Renal pelvis (tissue), 4 donors: Measurements from ENCODE around the gene KIF26B. TPM values are rescaled to one million over a fixed set of nuclear protein-coding genes. Genes with fewer than 3 reads are reported as not detected.

Source experiments
- DNase-seq: peaks from one replicate; pipeline ENCODE4 v3.0.0-alpha.2; 2013
- polyA plus RNA-seq, 3 donors: library from polyadenylated mRNA; unstranded; fragments of 120-200 nt; gene quantifications; one replicate each; pipeline ENCODE4 v1.2.1, GENCODE V29; 2013; ENCODE audit not compliant: insufficient read length in 3 of 3

Gene KIF26B
- polyA plus RNA-seq, 3 donors, result 29.9 to 39.3 (median 34.1) TPM

DNA sequence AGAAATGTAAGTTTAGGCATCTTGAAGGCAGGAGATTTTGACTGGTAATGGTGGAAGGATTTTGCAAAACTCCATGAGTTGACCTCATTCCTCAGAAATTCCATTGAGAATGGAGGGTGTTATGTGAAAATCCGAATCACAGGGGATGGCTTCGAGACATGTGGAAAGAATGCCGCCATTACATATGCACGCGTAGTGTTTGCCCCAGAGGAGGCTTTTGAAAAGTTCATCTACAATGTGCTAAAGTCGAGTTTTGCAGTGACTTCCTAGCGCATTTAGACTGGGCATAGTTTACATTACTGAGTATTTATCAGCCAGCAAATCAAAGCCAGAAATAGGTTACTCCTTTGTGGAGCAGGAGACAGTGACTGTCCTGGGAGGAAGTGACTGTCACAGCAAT, 307.4 kb downstream of the KIF26B start:
- no peak for DNase-seq

DNA sequence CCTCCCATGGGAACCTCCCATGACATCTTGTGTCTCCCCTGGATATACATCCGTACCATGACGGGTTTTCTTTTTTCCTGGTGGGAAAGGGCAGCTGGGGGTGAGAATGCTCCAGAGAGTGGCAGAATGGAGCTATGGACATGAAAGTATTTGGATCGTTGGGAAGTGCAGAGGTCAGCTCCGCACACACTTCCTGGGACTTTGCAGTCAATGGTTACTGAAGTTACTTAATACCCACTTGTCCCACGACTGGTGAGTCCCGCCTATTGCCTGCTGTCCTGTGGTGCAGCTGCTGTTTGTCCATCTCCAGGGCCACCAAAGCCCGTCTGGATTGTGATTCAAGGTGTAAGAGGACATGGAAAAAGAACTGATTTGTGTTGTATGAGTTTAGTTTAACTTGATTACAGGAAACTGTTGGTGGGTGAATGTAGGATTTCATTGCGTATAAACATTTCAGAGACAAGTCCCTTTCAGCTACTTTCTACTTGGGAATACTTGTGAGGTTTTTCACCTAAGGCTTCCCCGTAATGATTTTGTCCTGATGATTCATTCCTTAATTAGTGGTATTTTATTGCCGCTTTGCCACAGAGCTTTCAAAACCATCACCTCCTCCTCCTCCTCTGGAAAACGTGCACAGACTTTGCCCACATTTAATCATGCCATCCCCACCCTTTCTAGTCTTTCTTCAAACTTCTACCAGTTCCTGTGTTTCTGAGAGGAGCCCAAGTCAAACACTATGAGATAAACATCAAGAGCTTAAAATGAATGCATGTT, 308.8 kb downstream of the KIF26B start:
- DNase-seq, result no peak

DNA sequence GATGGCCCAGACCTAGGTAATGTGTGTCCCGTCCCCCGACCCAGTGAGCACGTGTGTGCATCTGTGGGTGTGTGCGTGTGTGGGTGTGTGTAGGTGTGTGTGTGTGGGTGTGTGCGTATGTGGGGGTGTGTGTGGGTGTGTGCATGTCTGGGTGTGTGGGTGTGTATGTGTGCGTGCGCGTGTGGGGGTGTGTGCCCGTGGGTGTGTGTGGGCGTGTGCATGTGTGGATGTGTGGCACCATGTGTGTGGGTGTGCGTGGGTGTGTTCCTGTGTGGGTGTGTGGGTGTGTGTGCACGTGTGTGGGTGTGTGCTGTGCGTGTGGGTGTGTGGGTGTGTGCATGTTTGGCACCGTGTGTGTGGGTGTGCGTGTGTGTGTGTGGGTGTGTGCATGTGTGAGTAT, 309.5 kb downstream of the KIF26B start:
- DNase-seq, result no peak

DNA sequence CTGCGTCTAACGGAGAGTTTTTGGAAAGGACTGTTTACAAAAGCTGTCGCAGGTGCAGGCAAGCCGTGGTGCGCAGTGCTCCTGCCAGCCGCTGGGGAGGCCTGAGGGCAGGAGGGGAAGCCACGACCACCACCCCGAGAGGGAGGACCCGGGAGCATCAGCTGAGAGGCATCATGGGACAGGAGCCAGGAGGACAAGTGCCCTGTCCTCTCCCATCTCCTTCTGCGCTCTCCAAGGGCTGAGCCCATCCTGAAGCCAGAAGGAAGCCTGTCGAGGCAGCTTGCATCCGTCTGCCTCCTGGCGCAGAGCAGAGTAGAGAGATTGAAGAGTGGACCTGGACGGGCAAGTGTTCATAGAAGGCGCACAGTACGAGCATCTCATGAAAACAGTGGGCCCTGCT, 310.9 kb downstream of the KIF26B start:
- no peak for DNase-seq

DNA sequence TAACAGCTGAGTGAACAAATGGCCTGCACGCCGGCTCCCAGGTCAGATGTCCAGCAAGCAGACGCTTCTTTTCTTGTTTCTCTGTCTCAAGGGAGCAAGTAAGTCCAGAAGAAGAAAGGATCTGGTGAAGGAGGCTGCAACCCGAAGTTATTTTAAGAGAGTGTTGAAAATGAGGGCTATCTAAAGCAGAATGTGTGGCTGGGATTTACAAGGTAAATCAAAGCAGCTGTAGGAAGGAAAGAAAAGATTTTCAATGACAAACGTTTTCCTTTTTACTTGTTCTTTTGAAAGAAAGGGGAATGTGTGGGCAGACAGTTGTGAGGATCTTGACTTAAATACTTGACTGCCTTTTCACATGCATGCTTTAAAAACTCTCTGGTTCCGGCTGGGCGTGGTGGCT, 311.5 kb downstream of the KIF26B start:
- DNase-seq, result no peak

DNA sequence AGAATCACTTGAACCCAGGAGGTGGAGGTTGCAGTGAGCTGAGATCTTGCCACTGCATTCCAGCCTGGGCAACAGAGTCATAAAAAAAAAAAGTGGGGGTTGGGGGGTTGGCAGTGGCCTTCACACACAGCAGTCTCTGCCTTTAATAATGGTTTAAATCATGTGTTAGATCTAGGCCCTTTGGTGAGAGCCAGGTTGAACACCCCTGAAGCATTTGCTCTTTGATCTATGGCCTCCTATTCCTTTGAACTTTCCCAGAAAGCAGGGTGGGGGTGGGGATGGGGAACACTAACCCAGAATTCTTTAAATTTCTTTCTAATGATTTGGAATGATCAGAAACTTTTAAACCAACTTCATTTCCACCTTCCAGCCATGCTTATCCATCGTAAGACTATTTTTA, 313.0 kb downstream of the KIF26B start:
- DNase-seq, result no peak

DNA sequence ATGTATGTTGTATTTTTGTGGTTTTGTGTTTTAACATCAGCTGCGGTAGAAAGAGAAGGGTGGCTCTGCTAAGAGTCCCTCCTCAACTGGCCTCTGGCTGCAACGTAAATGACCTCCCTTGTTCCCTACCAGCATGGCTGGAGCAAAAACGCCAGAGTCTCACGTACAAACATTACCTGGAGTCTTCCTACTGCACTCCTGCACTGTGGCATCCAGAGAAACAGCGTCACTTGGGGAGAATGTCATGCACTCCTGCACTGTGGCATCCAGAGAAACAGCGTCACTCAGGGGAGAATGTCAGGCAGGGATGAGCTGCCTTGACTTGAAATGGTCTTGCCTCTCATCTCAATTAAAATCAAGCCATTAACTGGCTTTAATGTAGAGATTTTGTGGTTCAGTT, 314.2 kb downstream of the KIF26B start:
- no peak for DNase-seq

DNA sequence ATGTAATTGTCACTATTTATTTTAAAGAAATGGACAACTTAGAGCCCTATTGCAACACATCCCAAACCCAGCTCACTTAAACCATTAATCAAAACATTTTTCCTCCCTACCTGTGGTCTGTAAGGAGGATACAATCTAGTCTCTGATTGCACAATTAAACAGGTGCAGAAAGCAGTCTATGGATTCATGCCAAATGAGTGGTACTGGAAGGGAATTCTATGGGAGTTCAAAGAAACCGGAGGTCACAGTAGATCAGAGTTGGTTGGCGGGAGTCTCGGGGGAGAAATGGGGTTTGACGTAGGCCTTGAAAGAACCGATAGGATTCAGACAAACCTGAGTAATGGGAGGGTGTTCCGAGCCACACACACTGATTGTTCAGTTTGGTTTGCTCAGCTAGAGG, 314.9 kb downstream of the KIF26B start:
- no peak for DNase-seq

DNA sequence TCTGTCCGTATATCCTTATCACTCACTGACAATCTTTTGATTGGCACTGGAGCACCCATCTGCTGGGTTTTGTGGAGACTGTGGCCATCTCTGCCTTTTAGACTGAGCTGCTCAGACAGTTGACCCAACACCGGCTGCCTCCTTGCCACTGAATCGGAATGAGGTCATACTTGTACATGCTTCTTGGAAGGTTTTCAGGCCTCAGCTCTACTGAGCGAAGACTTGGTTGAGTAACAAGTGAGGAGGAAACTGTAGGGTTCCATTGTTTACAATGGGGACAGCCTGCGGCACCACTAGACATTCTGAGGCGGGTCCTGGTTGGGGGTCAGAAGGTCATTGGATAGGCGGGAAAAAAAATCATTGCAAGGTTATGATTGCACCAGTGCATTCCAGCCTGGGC, 320.3 kb downstream of the KIF26B start:
- no peak for DNase-seq

DNA sequence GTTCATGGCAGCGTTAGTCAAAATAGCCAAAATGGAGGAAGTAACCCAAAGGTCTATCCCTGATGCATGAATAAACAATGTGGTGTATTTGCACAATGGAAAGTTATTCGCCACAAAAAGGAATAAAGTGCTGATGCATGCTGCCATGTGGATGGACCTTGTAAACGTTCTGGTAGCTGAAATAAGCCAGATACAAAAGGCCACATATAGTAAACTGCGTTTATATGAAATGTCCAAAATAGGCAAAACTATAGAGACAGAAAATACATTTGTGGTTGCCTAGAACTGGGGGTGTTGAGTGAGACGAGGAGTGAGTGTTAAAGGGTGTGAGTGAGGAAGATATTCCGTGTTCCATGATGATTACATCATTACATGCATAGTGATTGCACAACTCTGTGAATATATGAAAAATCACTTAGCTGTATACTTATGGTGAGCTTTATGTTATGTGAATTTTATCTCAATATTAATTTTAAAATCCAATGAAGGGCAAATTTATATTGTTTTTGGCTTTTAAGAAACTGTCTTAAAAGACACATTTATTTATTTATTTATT, 321.3 kb downstream of the KIF26B start:
- DNase-seq, result no peak

DNA sequence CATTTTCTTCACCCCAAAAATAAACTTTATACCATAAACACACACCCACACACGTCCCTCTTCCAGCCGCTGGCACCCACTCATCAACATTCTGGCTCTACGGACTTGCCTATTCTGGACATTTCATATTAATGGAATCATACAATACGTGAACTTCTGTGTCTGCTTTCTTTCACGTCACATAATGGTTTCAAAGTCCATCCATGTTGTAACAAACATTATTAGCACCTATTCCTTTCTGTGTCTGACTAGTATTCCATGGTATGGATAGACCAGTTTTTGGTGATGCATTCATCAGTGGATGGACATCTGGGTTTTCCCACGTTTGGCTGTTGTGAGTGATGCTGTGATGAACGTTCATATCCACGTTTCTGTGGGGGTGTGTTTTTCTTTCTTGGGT, 323.2 kb downstream of the KIF26B start:
- DNase-seq, result no peak

DNA sequence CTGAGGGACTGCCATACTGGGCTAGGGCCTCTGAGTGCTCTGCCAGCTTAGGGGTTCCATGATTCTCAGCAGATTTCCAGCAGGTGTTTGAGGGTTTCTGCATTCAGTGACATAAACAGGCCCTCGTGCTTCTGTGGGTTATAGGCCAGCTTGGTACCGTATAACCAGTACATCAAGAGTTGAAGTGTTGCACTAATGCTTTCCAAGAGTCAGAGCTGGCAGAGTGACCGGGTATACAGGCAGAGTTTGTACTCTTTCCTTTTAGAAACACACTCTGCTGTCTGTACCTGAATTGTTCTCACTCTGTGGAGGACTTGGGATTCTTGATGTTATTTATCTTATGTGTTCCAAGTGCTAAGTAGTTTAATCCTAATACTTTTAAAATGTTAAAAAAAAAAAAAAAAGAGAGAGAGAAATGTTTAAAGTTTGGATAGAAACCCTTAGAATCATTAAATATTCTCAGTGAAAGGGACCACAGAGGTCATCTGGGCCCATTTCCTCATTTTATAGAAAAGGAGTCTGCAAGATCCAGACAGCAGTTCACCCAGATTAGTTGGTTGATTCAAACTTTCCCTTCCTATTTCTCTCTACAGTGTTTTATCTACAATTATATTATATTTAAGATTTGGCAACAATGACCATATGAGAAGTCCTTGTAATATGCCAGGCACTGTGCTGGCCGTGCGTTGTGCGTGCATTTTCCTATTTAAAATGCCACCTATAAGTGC, 325.8 kb downstream of the KIF26B start:
- no peak for DNase-seq

DNA sequence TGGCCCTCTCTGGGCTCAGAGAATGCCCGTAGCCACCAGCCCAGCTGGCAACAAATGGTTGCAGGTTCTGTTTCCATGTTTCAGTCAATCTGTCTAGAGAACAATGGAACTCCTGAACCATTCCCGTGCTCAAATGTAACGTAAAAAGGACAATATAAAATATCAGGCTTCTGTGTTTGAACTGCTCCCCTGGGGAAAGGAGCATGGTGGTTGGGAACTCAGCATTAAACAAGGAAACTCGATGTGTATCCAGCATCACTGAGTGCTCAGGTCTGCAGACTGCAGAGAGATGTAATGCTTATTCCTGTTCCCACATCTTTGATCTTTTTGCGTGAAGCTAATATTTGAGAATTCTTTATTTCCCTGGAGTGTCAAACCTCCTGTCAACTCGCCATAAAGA, 326.5 kb downstream of the KIF26B start:
- no peak for DNase-seq

DNA sequence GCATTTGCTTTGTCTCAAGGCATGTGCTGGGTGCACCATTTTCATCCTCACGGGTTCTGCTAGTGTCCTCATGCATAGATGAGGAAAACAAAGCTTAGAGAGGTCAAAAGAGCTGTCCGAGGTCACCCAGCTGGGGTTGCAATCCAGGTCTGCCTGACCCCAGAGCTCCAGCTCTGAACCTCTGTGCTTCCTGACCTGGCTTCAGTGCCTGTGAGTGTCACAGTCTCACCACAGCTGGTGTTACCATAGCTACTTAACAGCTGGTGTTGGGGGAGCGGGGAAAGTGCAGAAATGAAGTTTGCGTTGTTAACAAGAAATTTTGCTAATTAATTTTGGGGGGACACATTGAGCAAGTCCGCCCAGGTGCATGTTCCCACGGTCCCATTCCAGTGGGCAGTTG, 328.5 kb downstream of the KIF26B start:
- DNase-seq, result no peak

DNA sequence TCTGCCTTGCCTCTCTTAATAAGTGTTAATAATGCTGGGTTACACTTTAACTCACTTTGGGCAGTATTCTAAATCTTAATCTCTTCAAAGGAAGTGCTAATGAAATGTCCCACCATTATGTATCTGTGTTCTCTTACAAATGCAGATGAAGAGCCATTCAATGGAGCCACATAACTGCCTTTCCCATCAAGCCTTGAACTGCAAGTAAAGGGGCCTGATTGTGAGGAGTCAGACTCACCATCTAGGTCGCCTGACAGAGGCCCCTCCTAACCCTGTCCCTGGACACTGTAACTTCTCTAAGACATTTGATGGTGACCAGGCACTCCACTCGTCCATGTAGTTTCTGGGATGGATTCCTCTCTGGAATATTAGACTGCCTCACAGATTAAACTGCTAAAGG, 329.4 kb downstream of the KIF26B start:
- no peak for DNase-seq

DNA sequence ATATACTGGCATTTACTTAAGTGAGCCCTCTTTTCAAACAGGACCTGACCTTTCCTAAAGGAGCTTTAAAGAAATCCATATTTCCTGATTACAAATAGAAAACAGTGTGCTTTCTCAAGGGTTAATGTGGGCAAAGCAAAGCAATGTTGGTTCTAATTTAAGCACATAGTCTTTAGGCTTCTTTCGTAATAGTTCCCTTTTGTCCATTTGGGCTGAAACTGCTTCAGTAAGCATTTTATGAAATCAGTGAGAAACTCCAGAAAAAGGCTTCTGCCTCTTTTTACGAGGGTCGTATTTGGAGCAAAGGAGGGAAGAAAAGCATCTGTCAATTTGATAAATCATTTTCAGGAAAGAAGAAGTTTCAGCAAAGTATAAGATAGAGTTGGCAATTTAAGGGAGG, 331.2 kb downstream of the KIF26B start:
- DNase-seq, result no peak

DNA sequence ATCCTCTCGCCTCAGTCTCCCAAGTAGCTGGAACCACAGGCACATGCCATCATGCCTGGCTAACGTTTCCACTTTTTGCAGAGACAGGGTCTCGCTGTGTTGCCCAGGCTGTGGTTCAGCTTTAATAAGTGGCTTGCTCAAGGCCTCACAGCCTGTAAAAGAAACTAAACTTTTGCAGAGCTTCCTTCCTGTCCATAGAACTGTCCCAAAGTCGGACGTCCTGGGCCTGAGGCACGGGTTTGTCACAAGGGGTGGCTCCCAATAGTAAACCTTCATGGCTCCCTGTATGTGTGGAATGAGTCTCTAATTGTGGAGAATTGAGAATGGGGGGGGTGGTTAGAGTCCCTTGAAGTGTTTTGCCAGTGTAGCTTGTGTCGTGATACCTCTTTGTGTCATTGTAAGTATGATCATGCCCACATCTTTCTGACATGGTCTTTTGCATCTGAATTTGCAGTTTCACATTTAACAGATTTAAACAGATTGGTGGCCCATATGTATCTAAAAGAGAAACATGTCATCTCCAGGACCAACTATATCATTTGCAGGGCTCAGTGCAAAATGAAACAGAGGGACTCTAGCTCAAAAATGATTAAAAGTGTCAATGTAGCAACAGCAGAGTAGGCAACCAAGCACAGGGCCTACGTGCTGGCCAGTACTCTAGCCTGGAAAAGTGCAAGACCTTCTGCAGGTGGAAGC, 332.1 kb downstream of the KIF26B start:
- no peak for DNase-seq

DNA sequence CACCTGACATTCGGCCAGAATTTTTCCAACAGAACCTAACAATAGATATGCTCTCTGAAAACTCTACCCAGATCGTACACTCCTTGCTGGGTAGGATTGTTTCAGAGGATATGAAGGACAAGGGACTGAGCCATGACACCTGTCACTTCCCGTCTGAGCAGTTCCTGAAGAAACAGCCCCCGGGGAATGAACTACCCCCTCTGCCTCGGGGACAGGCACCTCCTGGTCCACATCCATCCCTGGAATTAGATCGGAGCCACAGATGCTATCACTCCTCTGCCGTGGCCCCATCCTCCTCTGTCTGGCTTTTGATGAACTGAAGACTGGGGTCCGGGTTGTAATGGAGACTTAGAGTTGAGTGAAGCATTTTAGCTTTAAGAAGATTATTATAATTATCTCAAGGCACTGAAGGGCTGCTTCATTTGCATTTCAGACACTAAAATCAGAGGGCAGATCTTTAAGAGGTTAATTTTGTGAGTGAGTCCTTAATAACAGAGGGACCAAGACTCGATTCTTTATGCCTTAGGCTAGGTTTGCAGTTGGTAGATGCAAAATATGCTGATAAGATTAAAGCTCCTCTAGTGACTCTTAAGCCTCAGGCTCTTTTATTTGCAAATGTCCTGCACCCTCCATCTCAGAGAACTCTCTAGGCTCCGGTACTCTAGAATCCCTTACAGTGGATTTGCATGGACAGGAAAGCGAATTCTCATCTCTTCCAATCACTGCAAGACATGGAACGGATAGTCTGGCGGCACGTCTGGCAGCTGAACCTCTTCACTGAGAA, 333.8 kb downstream of the KIF26B start:
- no peak for DNase-seq

DNA sequence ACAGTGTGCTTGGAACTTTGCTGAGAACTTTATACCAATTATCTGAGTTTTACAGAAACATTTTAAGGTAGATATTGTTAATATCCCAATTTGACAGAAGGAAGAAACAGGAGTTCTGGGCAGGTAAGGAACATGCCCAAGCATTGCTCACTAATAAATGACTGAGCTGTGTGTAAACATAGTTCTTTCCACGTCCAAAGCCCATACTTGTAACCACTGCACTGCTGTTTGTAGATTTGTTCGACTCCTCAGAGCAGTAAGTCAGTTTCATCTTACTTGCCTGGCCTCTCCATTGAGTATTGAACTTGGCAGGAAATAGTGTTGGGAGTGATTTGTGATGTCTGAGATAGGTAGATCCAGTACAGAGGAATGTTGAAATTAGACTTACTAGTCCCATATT, 335.1 kb downstream of the KIF26B start:
- no peak for DNase-seq

DNA sequence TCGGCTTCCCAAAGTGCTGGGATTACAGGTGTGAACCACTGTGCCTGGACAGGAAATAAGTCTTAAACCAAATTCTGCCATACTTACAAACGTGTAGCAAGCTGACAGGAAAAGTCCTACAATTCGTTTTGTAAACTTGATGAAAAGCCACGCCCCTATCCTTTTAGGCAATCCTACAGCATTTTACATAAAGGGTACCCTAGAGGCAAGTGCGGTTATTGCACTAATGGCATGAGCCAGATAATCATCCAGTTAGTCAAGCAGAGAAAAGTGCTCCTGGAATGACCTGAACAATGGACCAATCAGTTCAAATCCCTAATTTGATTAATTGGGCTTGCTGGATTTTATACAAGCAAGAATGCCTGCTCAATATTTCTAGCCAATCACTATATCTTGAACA, 338.2 kb downstream of the KIF26B start:
- DNase-seq, result no peak

DNA sequence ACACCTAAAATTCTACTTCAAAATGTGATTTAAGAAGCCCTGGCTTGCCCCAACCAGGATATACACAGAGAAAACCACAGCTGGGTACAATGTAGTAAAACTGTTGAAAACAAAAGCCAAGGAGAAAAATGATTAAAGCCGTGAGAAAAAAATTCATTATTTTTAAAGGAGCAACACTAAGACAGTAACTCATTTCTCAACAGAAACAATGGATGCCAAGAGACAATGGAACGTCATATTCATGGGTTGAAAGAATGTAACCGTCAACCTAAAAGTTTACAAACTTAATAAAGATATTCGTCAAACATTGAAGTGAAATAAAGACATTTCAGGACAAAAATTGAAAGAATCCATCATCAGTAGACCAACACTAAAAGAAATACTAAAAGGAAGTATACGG, 340.9 kb downstream of the KIF26B start:
- no peak for DNase-seq

DNA sequence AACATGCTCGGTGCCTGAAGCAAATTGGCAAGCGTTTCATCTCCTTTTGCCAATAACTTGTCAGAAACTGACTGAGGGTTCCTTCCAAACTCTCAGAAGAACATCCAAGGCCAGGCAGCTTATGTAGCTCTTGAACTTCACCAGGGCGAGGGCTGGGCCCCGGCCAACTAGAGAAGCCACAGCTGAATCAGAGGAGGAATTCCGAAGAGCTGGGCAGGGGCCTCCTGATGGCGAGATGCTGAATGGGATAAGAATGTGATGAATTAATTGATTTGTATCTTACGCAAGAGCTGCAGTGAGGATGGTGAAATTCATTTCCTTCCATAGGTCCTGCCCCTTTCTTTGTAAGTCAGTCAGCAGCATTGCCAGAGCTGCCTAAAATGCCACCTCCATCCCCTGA, 345.8 kb downstream of the KIF26B start:
- DNase-seq, result no peak
